IPS DF 19.7 (cell line): ENCODE data around the gene RASAL1.
"Not testable (repeated sequence)": the region's sequence is repeated elsewhere in the genome, so short reads cannot be mapped to it uniquely, and the experiment has no call there.

Experiments used
- DNase-seq: peaks from one replicate; pipeline ENCODE4 v3.0.0-alpha.2; 2013; ENCODE audit warnings: low read depth, low spot score

The RASAL1 gene

DNA sequence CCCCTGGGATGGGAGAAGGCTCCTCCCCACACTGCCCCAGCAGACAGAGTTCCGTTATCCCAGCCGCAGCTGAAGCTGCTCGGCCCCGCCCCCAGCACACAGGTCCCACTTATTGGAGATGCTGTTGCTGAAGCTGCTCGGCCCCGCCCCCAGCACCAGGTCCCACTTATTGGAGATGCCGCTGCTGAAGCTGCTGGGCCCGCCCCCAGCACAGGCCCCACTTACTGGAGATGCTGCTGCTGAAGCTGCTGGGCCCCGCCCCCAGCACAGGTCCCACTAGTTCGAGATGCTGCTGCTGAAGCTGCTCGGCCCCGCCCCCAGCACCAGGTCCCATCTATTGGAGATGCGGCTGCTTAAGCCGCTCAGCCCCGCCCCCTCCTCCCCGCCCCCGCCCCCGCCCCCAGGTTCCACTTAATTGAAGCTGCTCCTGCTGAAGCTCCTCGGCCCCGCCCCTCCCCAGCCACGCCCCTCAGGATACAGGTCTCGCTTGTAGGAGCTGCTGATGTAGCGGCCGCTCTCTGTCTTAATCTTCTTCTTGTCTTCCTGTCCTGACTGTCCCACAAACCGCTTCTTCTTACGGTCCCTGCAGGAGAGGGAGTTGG, 26.0 kb upstream of the RASAL1 start:
- peak; percentile 96 for DNase-seq

DNA sequence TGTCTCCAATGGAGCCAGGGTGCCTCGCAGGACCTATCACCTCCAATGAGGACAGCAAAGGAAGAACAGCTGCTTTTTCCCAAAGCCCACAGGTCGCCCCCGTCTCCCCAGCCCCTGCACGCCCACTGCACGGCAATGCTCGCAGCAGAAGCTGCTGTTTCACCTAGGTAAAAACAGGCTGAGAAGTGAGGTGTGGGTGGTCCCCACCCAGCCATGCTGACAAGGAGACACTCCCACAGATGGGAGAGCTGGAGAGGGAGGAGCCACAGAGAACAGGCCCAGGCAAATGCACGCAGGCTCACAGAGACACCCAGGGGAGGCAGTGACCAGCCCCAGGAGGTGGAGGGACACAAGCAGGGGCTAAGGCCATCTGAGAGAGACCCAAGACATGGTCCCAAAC, 24.4 kb upstream of the RASAL1 start:
- DNase-seq, result no peak

DNA sequence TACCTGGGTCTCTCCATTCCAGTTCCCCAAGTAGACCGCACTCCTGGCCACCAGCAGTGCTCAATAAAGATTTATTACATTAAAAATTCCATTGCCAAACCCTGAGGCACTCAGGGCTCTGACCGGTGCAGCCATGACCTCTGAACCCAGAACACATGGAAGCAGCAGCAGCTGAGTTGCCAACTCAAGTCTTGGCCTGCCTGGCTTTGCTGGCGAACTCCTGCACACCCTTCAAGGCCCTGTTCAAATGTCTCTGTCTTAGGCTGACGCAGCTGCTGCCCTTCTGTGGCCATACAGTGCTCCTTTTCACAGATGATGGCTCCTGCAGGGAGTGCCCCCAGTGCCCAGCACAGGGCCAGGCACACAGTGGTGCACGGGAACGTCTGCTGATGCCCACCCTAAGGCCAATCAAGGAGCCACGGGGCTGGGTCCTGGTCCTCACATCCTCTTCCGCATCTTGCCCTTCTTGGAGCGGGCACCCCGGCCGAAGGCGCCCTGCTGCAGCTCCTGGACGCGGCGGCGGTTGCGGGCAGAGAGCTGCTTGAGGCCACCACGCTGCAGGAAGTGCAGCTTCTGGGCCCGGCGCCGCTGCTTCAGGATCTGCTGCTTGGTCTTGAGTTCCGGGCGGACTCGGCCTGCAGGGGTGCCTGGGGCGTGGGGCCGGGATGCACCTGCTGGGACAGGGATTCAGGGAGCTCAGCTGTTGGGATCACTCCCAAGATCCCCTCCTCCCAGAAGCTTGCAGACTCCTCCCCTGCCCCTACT, 23.1 kb upstream of the RASAL1 start:
- DNase-seq, result no peak

DNA sequence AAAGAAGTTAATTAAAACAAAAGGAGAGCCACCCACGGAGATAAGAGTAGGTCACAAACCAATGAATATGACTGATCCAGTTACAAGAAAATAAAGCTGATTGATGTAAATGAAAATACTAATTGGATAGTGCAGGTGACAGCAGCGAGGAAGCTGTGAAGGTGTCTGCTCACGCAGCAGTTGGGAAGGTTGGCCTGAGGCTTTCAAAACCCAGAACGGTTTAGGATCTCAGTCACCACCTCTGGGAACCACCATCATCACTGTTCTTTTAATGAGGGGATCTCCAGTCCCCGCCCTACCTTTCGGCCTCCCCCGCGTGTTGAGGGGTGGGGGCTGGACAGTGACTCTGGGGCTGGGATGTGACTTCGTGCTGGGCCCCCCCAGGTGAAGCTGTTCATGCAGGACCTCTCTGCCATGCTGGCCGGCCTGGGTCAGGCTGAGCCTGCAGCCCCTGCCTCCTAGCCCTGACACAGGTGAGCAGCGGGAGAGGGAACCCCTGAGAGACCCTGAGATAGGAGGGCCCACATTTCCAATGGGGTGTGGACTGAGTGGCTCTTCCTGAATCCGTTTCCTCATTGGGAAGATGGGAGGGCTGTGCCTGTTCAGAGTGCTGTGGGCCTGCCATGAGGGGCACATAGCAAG, 21.8 kb upstream of the RASAL1 start:
- DNase-seq, result no peak

DNA sequence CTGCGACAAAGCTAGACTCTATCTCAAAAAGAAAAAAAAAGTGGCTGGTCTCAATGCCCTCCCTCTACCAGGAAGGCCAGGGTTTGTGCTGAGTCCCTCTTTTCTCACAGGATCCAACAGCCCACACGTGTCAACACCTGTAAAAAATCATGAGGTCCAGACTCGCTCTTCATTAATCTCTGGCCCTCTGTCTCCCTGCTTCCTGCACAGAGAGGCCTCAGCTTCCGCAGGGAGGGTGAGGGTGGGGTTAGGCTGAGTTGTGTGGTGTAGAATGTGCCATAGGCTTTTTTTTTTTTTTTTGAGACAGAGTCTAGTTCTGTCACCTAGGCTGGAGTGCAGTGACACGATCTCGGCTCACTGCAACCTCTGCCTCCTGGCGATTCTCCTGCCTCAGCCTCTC, 20.1 kb upstream of the RASAL1 start:
- no peak for DNase-seq

DNA sequence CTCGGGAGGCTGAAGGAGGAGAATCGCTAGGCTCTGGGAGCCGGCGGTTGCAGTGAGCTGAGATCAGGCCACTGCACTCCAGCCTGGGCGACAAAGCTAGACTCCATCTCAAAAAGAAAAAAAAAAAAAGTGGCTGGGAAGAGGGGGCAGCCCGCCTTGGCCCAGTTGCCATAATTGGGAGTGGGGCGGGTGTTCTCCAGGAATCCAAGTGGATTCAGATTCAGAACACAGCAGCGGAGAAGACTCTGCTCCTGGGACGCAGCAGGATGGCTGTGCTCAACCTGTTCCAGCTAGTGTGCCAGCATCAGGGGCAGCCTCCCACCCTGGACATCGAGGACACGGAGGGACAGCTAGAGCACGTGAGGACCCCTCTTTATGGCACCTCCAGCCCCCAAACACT, 19.5 kb upstream of the RASAL1 start:
- no peak for DNase-seq

DNA sequence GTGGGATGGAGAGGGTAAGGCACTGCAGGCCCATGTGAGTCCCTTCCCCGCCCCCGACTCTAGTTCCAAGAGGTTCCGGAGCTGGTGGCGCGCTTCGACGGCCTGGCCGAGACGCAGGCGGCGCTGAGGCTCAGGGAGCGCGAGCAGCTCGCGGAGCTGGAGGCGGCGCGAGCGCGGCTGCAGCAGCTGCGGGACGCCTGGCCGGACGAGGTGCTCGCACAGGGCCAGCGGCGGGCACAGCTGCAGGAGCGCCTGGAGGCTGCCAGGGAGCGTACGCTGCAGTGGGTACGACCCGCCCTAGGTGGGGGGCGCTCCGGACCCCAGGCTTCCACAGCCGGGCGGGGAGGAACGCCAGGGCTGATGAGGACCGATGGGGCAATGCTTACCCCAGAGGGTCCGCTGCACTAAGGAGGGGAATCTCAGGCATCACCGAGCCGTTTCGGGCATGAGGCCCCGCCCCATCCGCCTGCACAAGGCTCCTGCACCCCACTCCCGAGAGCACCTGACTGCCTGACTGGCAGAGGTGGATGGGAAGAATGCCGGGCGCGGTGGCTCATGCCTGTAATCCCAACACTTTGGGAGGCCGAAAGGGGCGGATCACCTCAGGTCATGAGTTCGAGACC, 18.9 kb upstream of the RASAL1 start:
- DNase-seq, result peak; percentile 52

DNA sequence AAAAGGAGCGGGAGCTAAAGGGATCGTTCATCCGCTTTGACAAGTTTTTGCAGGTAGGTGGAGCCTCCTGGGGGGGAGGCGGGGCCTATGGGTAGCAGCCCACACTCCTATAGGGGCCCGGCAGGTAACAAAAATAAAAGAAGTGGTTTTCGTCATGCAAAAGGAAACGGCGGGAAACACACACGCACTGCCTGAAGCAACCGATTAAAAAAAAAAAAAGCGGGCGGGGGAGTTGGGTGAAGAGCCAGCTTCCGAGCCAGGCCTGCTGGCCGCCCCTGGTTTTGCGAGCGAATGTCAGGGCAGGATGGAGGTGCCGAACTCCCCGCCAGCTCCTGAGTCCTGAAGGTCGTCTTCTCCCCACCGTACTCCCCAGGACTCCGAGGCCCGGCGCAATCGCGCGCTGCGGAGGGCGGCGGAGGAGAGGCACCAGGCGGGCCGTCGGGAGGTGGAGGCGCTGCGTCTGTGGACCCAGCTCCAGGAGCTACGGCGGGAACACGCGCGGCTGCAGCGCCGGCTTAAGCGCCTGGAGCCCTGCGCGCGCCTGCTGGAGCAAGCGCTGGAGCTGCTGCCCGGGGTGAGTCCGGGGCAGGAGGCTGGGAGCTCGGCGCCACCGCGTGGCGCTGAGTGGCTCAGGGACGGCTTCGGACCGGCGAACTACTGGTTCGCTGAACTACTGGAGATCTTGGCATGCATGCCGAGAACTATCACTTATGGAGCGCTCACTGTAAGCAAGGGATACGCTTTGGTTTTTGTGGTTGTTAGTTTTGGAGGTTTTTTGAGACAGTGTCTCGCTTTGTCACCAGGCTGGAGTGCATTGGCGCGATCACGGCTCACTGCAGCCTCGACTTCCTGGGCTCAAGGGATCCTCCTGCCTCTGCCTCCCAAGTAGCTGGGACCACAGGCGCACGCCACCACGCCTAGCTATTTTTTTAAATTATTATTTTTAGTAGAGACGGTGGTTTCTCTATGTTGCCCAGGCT, 17.6 kb upstream of the RASAL1 start:
- DNase-seq, result no peak

DNA sequence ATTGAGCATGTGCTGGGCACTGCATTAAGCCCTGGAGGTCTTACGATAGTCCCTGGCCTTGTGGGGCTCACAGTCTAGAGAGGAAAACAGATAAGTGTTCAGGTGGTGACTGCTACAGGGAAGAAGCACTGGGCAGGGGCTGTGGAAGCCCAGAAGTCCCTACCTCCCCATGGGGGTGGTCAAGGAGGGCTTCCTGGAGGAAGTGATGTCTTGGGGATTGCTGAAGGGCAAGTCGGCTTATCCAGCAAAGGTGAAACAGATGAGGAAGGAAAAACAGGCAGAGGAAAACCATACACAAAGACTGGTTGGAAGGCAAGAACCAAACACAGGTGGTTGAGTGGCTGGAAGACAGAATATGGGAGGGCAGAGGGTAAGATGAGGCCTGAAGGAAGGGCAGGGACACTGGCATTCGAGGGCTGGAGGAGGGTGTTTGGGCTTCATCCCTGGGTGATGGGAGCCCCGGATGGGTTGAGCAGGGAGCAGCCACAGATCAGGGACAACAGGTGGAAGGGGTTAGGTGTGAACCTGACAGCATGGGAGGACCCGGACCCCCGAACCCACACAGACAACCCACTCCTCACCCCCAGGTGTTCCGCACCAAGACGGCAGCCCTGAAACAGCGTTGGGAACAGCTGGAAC, 16.8 kb upstream of the RASAL1 start:
- no peak for DNase-seq

DNA sequence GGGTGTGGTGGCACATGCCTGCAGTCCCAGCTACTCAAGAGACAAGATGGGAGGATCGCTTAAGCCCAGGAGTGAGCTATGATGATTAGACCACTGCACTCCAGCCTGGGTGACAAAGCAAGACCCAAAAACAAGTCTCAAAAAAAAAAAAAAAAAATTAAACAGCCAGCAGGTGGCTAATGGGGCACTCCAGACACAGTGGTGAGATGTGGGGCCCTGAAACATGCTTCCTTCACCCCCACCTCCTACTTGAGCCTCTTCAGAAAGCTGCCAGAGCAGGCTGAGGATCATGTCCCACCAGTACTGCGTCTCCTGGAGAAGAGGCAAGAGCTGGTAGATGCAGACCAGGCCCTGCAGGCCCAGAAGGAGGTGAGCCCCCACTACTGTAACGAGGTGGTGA, 16.1 kb upstream of the RASAL1 start:
- no peak for DNase-seq

DNA sequence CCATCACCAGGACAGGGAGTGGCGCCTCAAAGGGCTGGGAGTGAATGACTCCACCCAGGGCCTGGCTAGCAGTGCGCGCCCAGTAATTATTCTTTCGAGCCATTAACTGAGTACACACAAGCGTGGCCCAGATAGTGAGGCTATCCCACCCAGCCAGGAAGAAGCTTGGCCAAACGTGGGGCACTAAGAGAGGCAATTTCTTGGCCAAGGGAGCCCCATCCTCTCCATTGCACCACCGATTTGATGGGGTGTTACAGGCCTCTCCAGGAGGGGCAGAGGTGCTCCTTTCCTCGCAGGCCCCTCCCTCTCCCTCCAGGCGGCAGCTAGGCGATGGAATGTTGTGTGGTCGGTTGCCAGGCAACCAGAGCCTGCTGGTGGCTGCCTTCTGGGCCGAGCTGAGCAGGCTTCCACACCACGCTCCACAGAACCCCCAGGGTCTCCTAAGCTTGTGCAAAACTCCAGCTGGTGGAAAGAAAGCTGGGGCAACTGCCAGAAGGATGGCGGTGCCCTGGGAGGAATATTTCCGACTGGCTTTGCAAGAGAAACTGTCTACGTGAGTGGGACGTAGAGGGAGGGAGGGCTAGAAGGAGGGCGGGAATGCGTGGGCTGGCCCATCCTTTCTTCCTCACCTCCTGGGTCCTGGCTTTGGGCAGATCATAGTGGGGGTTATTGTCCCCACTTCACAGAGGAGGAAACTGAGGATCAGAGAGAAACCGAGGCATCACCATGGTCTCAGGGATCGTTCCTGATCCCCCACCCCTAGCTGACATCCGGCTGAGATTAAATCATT, 14.0 kb upstream of the RASAL1 start, which contains the start of gene CFAP73:
Gene CFAP73 (plus strand): TSS at position 364 of the 790 bp plus-strand sequence. CDS start 134 bp downstream, at position 498.
- DNase-seq, result peak; percentile 78

DNA sequence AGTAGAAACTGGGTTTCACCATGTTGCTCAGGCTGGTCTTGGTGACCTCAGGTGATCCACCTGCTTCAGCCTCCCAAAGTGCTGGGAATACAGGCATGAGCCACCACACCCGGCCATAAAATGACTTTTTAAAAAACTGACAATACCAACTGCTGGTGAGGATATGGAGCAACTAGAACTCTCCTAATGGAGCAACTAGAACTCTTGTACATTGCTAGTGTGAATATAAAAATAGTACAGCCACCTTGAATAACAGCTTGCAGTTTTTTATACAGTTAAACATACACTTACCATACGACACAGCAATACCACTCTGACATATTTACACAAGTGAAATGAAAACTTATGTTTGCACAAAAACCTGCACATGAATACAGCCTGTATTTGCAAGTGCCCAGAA, 11.4 kb upstream of the RASAL1 start:
- no peak for DNase-seq

DNA sequence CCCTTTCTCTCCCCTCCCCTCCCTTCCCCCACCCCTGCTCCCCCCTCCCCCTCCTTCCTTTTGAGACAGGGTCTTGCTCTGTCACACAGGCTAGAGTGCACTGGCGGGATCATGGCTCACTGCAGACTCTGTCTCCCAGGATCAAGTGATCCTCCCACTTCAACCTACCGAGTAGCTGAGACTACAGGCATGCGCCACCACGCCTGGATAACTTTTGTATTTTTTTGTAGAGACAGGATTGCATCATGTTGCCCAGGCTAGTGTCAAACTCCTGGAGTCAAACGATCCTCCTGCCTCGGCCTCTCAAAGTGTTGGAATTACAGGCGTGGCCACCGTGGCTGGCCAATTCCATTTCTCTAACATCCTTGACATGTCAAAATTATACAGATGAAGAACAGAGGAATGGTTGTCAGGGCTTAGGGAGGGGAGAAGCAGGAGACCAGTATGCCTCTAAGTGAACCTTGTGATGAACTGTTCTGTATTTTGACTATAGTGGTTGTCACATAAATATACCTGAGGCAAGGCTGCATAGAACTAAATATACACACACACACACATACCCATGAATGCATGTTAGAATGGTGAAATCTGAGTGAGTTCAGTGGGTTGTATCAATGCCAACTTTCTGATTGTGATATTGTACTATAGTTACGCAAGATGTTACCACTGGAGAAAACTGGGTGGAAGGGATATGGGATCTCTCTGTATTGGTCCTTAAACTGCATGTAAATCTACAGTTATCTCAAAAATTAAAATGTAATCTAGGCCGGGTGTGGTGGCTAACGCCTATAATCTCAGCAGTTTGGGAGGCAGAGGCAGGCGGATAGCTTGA, 10.4 kb upstream of the RASAL1 start:
- no peak for DNase-seq

DNA sequence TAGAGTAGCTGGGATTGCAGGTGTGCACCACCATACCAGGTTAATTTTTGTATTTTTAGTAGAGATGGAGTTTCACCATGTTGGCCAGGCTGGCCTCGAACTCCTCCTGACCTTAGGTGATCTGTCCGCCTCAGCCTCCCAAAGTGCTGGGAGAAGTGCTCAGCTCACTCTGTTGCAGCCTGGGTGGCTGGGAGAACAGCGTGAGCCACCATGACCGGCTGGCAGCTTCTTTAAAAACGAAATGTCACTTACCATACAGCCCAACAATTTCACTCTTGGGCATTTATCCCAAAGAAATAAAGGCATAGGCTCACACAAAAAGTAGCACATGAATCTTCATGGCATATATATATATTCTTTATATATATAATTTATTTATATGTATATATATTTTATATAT, 9.2 kb upstream of the RASAL1 start:
- DNase-seq, result no peak

DNA sequence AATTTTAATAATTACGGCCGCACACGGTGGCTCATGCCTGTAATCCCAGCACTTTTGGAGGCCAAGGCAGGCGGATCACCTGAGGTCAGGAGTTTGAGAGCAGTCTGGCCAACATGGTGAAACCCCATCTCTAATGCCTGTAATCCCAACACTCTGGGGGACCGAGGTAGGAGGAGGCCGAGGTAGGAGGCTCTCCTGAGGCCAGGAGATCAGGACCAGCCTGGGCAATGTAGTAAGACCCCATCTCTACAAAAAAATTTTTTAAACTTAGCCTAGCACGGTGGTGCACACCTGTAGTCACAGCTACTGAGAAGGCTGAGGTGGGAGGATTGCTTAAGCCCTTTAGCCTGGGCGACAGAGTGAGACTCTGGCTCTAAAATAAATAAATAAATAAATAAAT, 8.4 kb upstream of the RASAL1 start:
- DNase-seq, result no peak

DNA sequence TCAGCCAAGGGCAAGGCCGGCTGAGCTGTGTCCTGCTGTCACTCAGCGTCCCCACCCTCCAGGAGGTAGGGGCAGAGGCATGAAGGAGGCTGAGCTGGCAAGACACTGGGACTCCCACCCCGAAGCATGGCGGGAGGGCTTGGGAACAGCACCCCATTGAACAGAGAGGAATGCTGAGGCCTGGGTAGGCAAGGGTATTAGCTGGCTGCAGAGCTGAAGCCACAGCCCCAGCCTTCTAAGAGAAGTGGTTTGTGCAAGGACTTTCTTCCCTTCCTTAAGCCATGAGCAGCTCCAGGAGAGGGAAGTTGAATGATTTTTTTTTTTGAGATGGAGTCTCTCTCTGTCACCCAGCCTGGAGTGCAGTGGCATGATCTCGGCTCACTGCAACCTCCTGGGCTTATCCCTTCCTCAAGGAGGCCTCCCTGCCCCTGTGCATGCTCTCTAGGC, 7.3 kb upstream of the RASAL1 start:
- DNase-seq, result no peak

DNA sequence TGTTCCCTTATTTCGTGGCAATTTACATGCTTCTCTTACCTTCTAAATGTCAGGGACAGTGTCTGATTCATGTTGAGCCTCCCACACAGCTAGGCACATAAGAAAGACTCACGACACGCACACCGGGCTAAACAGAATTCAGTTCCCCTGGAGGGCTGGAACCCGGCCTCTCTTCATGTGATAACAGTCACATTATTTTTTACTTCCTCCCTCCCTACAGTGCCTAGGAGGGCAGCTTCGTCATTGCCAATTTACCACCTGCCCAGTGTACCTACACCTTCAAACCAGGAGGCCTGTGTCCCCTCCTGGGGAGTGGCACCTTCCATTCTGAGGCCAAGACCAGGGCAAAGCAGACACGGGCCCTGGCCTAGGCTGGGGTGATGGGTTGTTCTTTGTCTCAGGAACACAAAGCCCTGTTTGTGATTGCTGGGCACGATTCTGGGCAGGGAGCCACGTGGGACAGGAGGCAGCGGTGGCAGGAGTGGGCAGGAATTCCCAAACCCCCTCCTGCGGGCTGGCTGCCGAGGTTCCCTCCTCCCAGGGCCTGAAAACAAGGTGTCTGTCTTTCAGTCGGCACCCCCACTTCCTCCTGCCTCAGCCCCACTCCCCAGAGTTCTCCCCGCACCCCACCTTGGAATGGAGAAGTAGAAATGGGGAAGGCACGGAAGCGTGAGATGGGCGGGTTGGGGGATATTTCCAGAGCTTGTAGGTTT, 6.8 kb upstream of the RASAL1 start:
- DNase-seq, result no peak

DNA sequence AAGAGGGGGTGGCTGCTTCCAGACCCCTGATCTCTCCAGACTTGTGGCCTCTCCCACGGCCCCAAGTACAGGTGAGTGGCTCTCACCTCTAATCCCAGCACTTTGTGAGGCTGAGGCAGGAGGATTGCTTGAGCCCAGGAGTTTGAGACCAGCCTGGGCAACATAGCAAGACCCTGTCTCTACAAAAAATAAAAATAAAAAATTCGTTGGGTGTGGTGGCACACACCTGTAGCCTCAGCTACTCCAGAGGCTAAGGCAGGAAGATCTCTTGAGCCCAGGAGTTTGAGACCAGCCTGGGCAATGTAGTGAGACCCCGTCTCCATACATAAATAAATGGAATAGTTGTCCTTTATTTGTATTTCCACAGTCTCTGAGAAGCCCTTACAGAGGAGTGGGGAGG, 6.2 kb upstream of the RASAL1 start:
- not testable (repeated sequence) for DNase-seq
